HG02623 (cell line): ENCODE data around the gene EEF1A2.

Source experiments
- ATAC-seq: cut with Tn5 transposase; IDR thresholded peaks from one replicate; pipeline ENCODE4 v1.9.1; 2021; ENCODE audit warnings: moderate library complexity; ENCODE audit not compliant: unreplicated experiment

Gene EEF1A2

GRCh38 chr20:63471981-63472831 is 26.7 kb downstream of the EEF1A2 start, which contains the start of gene KCNQ2:
Gene KCNQ2 (minus strand): TSS chr20:63472655. CDS start chr20:63472463, 192 bp downstream.
- ATAC-seq, result no peak

GRCh38 chr20:63471717-63471980 is 27.2 kb downstream of the EEF1A2 start:
- no peak for ATAC-seq

GRCh38 chr20:63471002-63471716 is 27.7 kb downstream of the EEF1A2 start:
- ATAC-seq, result no peak

GRCh38 chr20:63470410-63470809 is 28.5 kb downstream of the EEF1A2 start:
- no peak for ATAC-seq

- no peak for ATAC-seq
Observed at GRCh38 chr20:63469713-63470101, 29.2 kb downstream of the EEF1A2 start.

- ATAC-seq, result no peak
Observed at GRCh38 chr20:63469019-63469712, 29.7 kb downstream of the EEF1A2 start.

- ATAC-seq, result no peak
Observed at GRCh38 chr20:63468421-63468820, 30.5 kb downstream of the EEF1A2 start.

GRCh38 chr20:63467294-63468083 is 31.4 kb downstream of the EEF1A2 start:
- no peak for ATAC-seq

- no peak for ATAC-seq
Observed at GRCh38 chr20:63466861-63467260, 32.0 kb downstream of the EEF1A2 start.

- ATAC-seq, result no peak
Observed at GRCh38 chr20:63466250-63466825, 32.5 kb downstream of the EEF1A2 start.

- no peak for ATAC-seq
Observed at GRCh38 chr20:63465380-63466249, 33.3 kb downstream of the EEF1A2 start.

- ATAC-seq, result no peak
Observed at GRCh38 chr20:63464289-63464635, 34.6 kb downstream of the EEF1A2 start.

- no peak for ATAC-seq
Observed at GRCh38 chr20:63463400-63464288, 35.2 kb downstream of the EEF1A2 start.

- no peak for ATAC-seq
Observed at GRCh38 chr20:63462244-63462643, 36.6 kb downstream of the EEF1A2 start.

- no peak for ATAC-seq
Observed at GRCh38 chr20:63461104-63461763, 37.6 kb downstream of the EEF1A2 start.

GRCh38 chr20:63459070-63459380 is 39.9 kb downstream of the EEF1A2 start:
- ATAC-seq, result no peak

GRCh38 chr20:63458170-63459069 is 40.5 kb downstream of the EEF1A2 start:
- ATAC-seq, result no peak
